HepG2 (cell line): ENCODE measurements around the gene CDK5RAP2. TPM values are rescaled to one million over a fixed set of nuclear protein-coding genes. Genes with fewer than 3 reads are reported as not detected.

Experiments
- ATAC-seq: fragments of 200-7000 bp; cut with Tn5 transposase; 3 replicates; pipeline ENCODE4 v1.9.1; 2020; ENCODE audit warnings: mild to moderate bottlenecking, moderate library complexity
- BruUV-seq: library from RNA; stranded (reverse); fragments of 400-500 nt; replicated peaks from 2 replicates; lab custom pipeline; 2021; lab: Mats Ljungman, UMichigan
- CTCF ChIA-PET: fragments of 300-600 bp; formaldehyde crosslinking; extraction: SDS; loops from one replicate; lab custom pipeline; 2021; ENCODE audit warnings: low total read pairs, inconsistent platforms, low intra/inter-chr PET ratio; lab: Yijun Ruan, JAX
- POLR2A ChIA-PET: fragments of 350-600 bp; sonication (Branson Sonifier 250); formaldehyde crosslinking; loops from one replicate; lab custom pipeline; 2020; ENCODE audit warnings: antibody characterized with exemption, inconsistent platforms; lab: Yijun Ruan, JAX
- DNase-seq: peaks from one replicate; pipeline ENCODE4 v3.0.0-alpha.2; 2015; ENCODE audit warnings: low spot score
- FAIRE-seq: peaks from 3 replicates; lab custom pipeline; 2011; peaks lifted over from hg19 to GRCh38; lab: Jason Lieb, UNC
- H2AFZ ChIP-seq: one replicate; pipeline ENCODE4 v1.6.1; 2011; ENCODE audit warnings: low read length, inconsistent platforms
- H3K27ac ChIP-seq: fragments of 300-600 bp; 3 replicates; pipeline ENCODE4 v1.8.0; 2011; ENCODE audit warnings: mixed run types, mild to moderate bottlenecking, mixed read lengths, low read length, inconsistent platforms; ENCODE audit not compliant: insufficient read depth; ENCODE audit errors: extremely low read length
- H3K27me3 ChIP-seq, 2 experiments: fragments of 200-600 bp in 1 of 2; 2 replicates in 1 of 2; 3 replicates in 1 of 2; pipeline versions ENCODE4 v1.6.0 to v1.8.0; 2011; ENCODE audit warnings: low read length in 2 of 2, mild to moderate bottlenecking in 2 of 2, moderate library complexity in 2 of 2, inconsistent platforms in 1 of 2; ENCODE audit not compliant: insufficient read depth in 2 of 2, control insufficient read depth in 1 of 2
- H3K36me3 ChIP-seq, 2 experiments: fragments of 200-600 bp in 1 of 2; replicated peaks in 1 of 2; 2 replicates in 1 of 2; 3 replicates in 1 of 2; pipeline versions ENCODE4 v1.5.1 to v1.8.0; 2011; ENCODE audit warnings: low read length in 2 of 2, inconsistent platforms in 1 of 2; ENCODE audit not compliant: insufficient read depth in 2 of 2, control insufficient read depth in 1 of 2
- H3K4me1 ChIP-seq: 2 replicates; pipeline ENCODE4 v1.5.1; 2012; ENCODE audit warnings: low read length, inconsistent platforms; ENCODE audit not compliant: insufficient read depth
- H3K4me2 ChIP-seq: 2 replicates; pipeline ENCODE4 v1.6.0; 2011; ENCODE audit warnings: low read depth, low read length, inconsistent platforms
- H3K4me3 ChIP-seq, 3 experiments: fragments of 200-600 bp in 1 of 3; sonication (generic), shearing (Covaris generic) in 1 of 3; replicated peaks in 1 of 3; 2 replicates each; pipeline ENCODE4 v1.5.1; 2011 to 2016; ENCODE audit warnings: low read length in 3 of 3, inconsistent platforms in 2 of 3, low read depth in 2 of 3, mild to moderate bottlenecking in 2 of 3, control low read depth in 1 of 3, mixed read lengths in 1 of 3; ENCODE audit not compliant: insufficient read depth in 1 of 3
- H3K79me2 ChIP-seq: one replicate; pipeline ENCODE4 v1.6.1; 2011; ENCODE audit warnings: low read length, inconsistent platforms; ENCODE audit not compliant: insufficient read depth
- H3K9ac ChIP-seq: 2 replicates; pipeline ENCODE4 v1.6.0; 2011; ENCODE audit warnings: mild to moderate bottlenecking, low read depth, low read length, inconsistent platforms; ENCODE audit not compliant: insufficient read depth
- H3K9me3 ChIP-seq: 2 replicates; pipeline ENCODE4 v1.5.1; 2012; ENCODE audit warnings: mild to moderate bottlenecking, low read length
- H4K20me1 ChIP-seq: 2 replicates; pipeline ENCODE4 v1.6.0; 2011; ENCODE audit warnings: inconsistent platforms, mild to moderate bottlenecking, low read length, moderate library complexity; ENCODE audit not compliant: insufficient read depth
- ATF6 ChIP-seq: sonication (generic); formaldehyde crosslinking; conservative IDR thresholded peaks from 2 replicates; pipeline ENCODE4 v1.4.0; 2020; ENCODE audit warnings: missing genetic modification reagents
- BRCA1 ChIP-seq: sonication (generic); formaldehyde crosslinking; IDR thresholded peaks from 2 replicates; pipeline ENCODE4 v1.4.0; 2020; ENCODE audit warnings: missing genetic modification reagents
- FOXC1 ChIP-seq: sonication (generic); formaldehyde crosslinking; IDR thresholded peaks from 2 replicates; pipeline ENCODE4 v1.8.0; 2022; ENCODE audit warnings: mild to moderate bottlenecking, missing genetic modification reagents, borderline replicate concordance
- GATAD2A ChIP-seq: IDR thresholded peaks from 2 replicates; pipeline ENCODE4 v1.6.1; 2016
- LBX2 ChIP-seq: sonication (generic); formaldehyde crosslinking; IDR thresholded peaks from 2 replicates; pipeline ENCODE4 v1.5.0; 2020; ENCODE audit warnings: missing genetic modification reagents, mild to moderate bottlenecking, borderline replicate concordance
- LCORL ChIP-seq, 2 experiments: fragments of 450-650 bp in 1 of 2; sonication (generic) in 1 of 2; formaldehyde crosslinking in 1 of 2; IDR thresholded peaks; 2 replicates each; pipeline versions ENCODE4 v1.5.0 to v1.6.1; 2017 to 2020; ENCODE audit warnings: antibody characterized with exemption in 1 of 2, missing genetic modification reagents in 1 of 2
- MBNL3 ChIP-seq: fragments of 250-450 bp; sonication (Bioruptor Pico); conservative IDR thresholded peaks from 2 replicates; pipeline ENCODE4 v1.8.0; 2022; ENCODE audit warnings: mild to moderate bottlenecking, inconsistent platforms
- MED13 ChIP-seq: sonication (generic); formaldehyde crosslinking; IDR thresholded peaks from 2 replicates; pipeline ENCODE4 v1.5.0; 2020; ENCODE audit warnings: missing genetic modification reagents
- POLR2AphosphoS5 ChIP-seq: IDR thresholded peaks from 2 replicates; pipeline ENCODE4 v1.6.1; 2012; ENCODE audit warnings: low read depth, low read length
- SIN3B ChIP-seq: fragments of 150-350 bp; IDR thresholded peaks from 2 replicates; pipeline ENCODE4 v1.6.1; 2014; ENCODE audit warnings: low read length
- ZBTB42 ChIP-seq: sonication (generic); formaldehyde crosslinking; IDR thresholded peaks from 2 replicates; pipeline ENCODE4 v1.5.0; 2020; ENCODE audit warnings: mild to moderate bottlenecking, missing genetic modification reagents
- ZNF256 ChIP-seq: sonication (generic); formaldehyde crosslinking; conservative IDR thresholded peaks from 2 replicates; pipeline ENCODE4 v1.4.0; 2020; ENCODE audit warnings: missing genetic modification reagents
- ZNF333 ChIP-seq: sonication (generic); formaldehyde crosslinking; IDR thresholded peaks from 2 replicates; pipeline ENCODE4 v1.4.0; 2020; ENCODE audit warnings: mild to moderate bottlenecking, missing genetic modification reagents, borderline replicate concordance
- WGBS: methylation state at CpG from one replicate; pipeline ENCODE4 v1.1.6; 2017; ENCODE audit warnings: low lambda C conversion rate; 5-methylcytosine and 5-hydroxymethylcytosine counted together
- in situ Hi-C: cut with HindIII; loops from 2 replicates; pipeline ENCODE4 v1.10.0; 2017; ENCODE audit warnings: low pct_unique_long_range_greater_than_20kb; ENCODE audit not compliant: extremely low pct_ligation_motif_present
- intact Hi-C: fragments of 100-400 bp; cut with micrococcal nuclease; formaldehyde crosslinking; loops from one replicate; pipeline ENCODE4 v1.10.0; 2022; ENCODE audit not compliant: unreplicated experiment
- polyA plus RNA-seq, 8 experiments: library from polyadenylated mRNA; depleted of rRNA in 3 of 8; stranded (reverse) in 7 of 8; unstranded in 1 of 8; fragments of >200 nt; fragmentation: Illumina TruSeq in 4 of 8; extraction: Trizol in 4 of 8; gene quantifications; 2 replicates each; pipeline versions ENCODE4 v1.2.1 to v1.2.3, GENCODE V29; 2011 to 2016; ENCODE audit warnings: low read depth in 4 of 8, missing spikeins in 1 of 8, mixed read lengths in 1 of 8; ENCODE audit not compliant: insufficient read depth in 1 of 8
- total RNA-seq, 5 experiments: library from RNA; depleted of rRNA; stranded (reverse); fragments of >200 nt; fragmentation: Illumina TruSeq; extraction: Trizol; gene quantifications; 2 replicates each; pipeline ENCODE4 v1.2.3, GENCODE V29; 2016; ENCODE audit warnings: low read depth in 1 of 5
- TF ChIP-seq, protein P1 (sequence below): sonication (generic); formaldehyde crosslinking; IDR thresholded peaks from 2 replicates; pipeline ENCODE4 v1.4.0; 2020; ENCODE audit warnings: missing genetic modification reagents

CDK5RAP2 gene
- total and polyA plus RNA-seq, 2 of the 13 experiments (the other 11 are each of a cell fraction or from before 2014, with no cell fraction given), result 31.8 to 42.2 TPM

DNA sequence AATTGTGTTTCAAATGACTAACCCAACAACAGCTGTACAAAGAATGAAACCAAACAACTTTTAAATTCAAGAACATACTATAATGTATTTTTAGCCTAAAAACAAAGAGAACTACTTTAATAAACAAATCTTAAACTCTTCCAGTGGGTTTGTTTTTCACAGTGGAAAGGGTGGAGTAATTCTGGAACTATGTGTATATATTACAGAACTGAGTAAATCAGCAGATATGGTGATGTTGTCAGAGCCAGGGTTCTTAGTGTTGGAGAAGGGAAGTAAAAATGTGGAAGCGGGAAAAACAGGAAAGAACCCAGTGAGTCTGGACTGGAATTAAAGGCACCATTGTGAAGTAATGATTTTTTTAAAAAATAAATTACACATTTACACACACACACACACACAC, 144.9 kb downstream of the CDK5RAP2 start:
- POLR2A ChIA-PET, result no interaction called here
- Histone ChIP-seq H3K79me2 (no peaks in the 10 kb centered on the region), H3K4me3 (no peak overlapping the region), H3K27ac (no peak overlapping the region), H3K4me1 (no peaks in the 10 kb centered on the region), H3K9ac (no peak overlapping the region), H3K27me3 (no peaks in the 10 kb centered on the region), H2AFZ (no peak overlapping the region), H3K9me3 (no peaks in the 10 kb centered on the region), H4K20me1 (no peaks in the 10 kb centered on the region), H3K4me2 (no peak overlapping the region), H3K36me3 (peaks cover 32 to 78% of the 10 kb centered on the region in 2 experiments)
- DNase-seq, result no peak
- WGBS, result 97% methylated on average over 1 of the region's 1 CpG
- ATAC-seq, result no peak
- intact Hi-C loops, result no loop called here
- in situ Hi-C loops, result no loop called here
- CTCF ChIA-PET, result no interaction called here
- no TSS peak for BruUV-seq
- TF ChIP-seq ZNF333 (CRISPR knock-in tag), result no peak
- TF ChIP-seq MBNL3 (CRISPR knock-in tag), result no peak
- TF ChIP-seq LBX2, result no peak
- no peak for TF ChIP-seq FOXC1
- TF ChIP-seq POLR2AphosphoS5, result no peak
- TF ChIP-seq MED13 (CRISPR knock-in tag), result no peak
- TF ChIP-seq ZBTB42 (CRISPR knock-in tag), result no peak
- FAIRE-seq, result no peak

DNA sequence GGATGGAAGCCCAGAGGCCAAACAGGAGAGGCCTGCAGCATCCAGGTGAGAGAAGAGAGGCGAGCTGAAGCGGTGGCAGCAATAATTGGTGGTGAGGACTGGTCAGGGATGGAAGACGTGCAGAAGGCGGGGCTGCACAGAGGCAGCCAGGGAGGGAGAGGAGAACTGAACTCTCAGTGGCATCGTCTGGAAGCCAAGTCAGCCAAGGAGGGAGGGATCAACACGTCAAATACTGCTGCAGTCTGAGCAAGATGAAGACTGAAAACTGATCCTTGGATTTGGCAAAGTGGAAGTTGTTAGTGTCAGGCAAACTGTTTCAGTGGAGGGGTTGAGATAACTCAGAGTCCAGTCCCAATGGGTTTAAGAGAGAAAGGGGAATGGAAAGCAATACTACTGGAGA, 145.4 kb downstream of the CDK5RAP2 start:
- Histone ChIP-seq H2AFZ (no peak overlapping the region), H3K36me3 (peaks cover 28 to 73% of the 10 kb centered on the region in 2 experiments), H3K4me2 (no peak overlapping the region), H3K9me3 (no peaks in the 10 kb centered on the region), H3K79me2 (no peaks in the 10 kb centered on the region), H3K27me3 (no peaks in the 10 kb centered on the region), H3K4me1 (no peaks in the 10 kb centered on the region), H3K4me3 (no peak overlapping the region), H3K9ac (no peak overlapping the region), H4K20me1 (no peaks in the 10 kb centered on the region), H3K27ac (no peak overlapping the region)
- no peak for DNase-seq
- POLR2A ChIA-PET, result no interaction called here
- no TSS peak for BruUV-seq
- in situ Hi-C loops, result no loop called here
- no peak for ATAC-seq
- no peak for FAIRE-seq
- WGBS, result 95% methylated on average over 6 of the region's 6 CpGs
- CTCF ChIA-PET, result no interaction called here
- intact Hi-C loops, result no loop called here
- no peak for TF ChIP-seq BRCA1 (CRISPR knock-in tag)
- no peak for TF ChIP-seq GATAD2A
- no peak for TF ChIP-seq LCORL (IDR thresholded peaks at IDR 0.05)
- TF ChIP-seq LCORL (CRISPR knock-in tag; IDR thresholded peaks at IDR 0.05), result no peak
- no peak for TF ChIP-seq SIN3B
- TF ChIP-seq ATF6, result no peak
- no peak for TF ChIP-seq ZNF256 (CRISPR knock-in tag)
- TF ChIP-seq, protein P1, sequence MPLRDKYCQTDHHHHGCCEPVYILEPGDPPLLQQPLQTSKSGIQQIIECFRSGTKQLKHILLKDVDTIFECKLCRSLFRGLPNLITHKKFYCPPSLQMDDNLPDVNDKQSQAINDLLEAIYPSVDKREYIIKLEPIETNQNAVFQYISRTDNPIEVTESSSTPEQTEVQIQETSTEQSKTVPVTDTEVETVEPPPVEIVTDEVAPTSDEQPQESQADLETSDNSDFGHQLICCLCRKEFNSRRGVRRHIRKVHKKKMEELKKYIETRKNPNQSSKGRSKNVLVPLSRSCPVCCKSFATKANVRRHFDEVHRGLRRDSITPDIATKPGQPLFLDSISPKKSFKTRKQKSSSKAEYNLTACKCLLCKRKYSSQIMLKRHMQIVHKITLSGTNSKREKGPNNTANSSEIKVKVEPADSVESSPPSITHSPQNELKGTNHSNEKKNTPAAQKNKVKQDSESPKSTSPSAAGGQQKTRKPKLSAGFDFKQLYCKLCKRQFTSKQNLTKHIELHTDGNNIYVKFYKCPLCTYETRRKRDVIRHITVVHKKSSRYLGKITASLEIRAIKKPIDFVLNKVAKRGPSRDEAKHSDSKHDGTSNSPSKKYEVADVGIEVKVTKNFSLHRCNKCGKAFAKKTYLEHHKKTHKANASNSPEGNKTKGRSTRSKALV (CRISPR knock-in tag), result no peak
